Activated CD4-positive, alpha-beta T cell treated with anti-CD3 and anti-CD28 coated beads, Interleukin-10, Interleukin-2, amounts not matched to agents 100 ng/mL and 50 ng/mL, durations not matched to agents 16 hours and 8 hours (primary cell): Measurements from ENCODE around the gene MAGI1.

Source experiments
- DNase-seq: peaks from one replicate; pipeline ENCODE4 v3.0.0-alpha.2; 2020

MAGI1 gene

DNA sequence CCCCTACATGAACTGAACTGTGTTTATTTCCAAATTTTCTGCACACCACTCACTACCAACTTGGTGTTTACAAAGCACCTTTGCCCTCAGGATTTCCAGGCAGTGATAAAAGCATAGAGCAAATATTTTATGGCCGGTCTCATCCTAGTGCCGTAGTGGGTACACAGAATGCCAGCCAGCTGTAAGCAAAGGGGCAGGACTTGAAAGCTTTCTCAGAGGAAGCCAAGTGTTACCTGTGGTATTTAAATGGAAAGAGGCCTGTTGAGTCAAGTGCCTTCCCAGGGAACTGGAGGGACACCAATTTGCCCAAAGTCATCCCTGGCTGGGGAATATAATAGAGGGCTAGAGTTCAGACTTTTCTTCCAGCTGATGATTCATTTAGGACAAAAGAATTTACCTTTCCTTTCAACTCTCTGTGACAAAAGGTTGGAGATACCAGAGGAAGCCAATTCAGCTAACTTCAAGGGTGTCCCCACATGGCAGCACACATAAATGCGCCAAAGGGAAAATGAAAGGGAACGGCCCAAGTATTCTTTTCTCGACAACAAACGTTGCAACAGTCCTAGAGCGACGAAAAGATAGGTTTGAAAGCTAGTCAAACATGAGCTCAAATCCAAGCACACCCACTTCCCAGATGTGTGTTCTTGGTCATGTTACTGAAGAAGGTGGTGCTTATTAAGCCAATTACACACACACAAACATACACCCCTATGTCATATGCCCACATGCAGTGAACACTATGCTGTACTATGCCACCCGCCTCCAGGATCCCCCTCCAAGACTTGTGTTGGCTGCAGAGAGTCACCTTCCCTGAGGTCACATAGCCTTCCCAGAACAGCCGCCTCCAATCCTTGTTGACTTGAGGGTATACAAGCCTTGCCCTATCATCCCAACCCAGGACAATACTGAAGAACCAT is 27.7 kb downstream of the MAGI1 start:
- DNase-seq = no peak

DNA sequence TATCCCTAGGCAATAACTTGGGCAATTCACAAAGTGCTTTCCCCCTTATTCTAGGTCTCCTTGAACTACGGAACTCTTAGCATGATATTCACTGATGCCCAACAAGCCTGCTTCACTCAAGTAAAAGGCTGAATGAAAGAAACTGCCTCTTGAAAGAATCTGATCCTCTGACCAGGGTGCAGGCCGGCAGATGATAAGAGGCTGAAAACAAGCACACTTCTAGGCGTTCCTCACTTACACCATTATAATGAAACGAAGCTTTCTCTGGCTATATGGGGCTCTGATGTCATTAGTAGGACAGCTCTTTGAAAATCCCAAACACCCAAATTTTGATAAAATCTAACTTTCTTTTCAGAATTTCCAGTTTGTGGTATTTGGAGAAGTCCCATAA is 28.4 kb downstream of the MAGI1 start:
- no peak for DNase-seq

DNA sequence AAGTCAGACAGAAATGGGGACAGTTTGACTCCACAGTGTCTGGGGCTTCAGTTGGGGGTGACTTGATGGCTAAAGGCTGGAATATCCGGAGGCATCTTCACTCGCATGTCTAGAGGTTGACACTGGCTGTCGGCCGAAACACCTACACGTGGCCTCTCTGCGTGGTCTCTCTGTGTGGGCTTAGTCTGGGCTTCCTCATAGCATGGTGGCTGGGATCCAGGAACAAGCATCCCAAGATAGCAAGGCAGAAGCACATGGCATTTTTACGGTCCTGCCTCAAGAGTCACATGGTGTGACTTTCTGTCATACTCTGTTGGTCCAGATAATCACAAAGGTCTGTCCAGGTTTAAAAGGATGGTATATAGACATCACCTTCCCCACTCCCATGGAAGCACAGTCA is 34.5 kb downstream of the MAGI1 start:
- DNase-seq = no peak

- no peak for DNase-seq
Observed at GRCh38 chr3:66001626-66002025, 37.1 kb downstream of the MAGI1 start.

DNA sequence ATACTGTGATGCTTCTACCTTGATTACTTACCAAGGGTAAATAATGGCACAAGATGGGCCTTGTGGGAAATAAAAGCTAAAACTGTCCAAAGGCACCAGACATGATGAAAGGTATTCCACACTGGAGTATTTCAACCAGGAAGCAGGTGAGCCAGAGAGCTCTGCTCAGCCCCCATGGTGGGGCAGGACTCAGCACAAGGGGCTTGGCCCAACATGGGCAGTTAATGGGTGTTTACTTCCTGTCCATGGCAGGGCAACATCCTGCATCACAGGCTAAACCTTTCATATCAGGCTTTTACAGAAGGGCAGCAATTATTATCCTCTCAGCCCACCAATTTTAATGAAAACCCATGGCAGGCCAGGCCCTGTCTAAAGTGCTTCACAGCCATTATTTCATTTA is 38.2 kb downstream of the MAGI1 start:
- no peak for DNase-seq

DNA sequence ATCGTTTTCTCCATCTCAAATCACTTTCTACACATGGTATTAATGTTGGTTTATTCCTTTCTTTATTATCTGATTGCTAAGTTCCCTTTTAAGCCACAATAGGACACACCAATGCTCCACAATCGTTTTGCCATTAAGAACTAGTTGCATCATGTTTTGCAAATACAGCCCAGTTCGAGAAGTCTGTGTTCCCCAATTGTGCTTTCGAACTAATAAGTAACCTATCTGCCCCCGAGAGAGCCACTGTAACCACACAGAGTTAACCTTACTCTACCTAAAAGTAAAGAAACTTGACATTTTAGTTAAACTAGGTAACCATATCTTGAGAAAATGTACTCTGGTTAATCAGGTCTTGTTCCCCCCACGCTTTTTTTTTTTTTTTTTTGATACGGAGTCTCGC is 39.1 kb downstream of the MAGI1 start:
- no peak for DNase-seq

- no peak for DNase-seq
Observed at GRCh38 chr3:65996589-65996988, 42.1 kb downstream of the MAGI1 start.

DNA sequence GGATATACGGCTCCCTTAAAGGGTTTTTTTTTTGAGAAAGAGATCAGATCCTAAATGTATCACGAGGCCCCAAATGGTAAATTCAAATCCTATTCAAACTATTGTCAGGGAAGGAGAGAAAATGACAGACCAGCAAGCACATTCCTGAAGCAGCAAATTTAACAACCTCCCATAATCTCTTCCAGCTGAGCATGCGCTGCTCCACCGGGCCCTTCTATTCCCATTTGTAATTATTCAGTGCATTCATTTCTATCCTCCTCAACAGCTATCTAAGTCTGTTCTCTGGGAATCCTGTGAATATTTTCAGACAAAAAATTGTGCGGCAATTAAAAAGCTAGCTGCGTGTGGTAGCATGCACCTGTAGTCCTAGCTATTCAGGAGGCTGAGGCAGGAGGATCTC is 43.2 kb downstream of the MAGI1 start:
- DNase-seq = no peak

GRCh38 chr3:65995030-65995429 is 43.7 kb downstream of the MAGI1 start:
- DNase-seq = no peak

- no peak for DNase-seq
Observed at GRCh38 chr3:65993134-65993900, 45.4 kb downstream of the MAGI1 start.

- DNase-seq = no peak
Observed at GRCh38 chr3:65992106-65992505, 46.6 kb downstream of the MAGI1 start.

DNA sequence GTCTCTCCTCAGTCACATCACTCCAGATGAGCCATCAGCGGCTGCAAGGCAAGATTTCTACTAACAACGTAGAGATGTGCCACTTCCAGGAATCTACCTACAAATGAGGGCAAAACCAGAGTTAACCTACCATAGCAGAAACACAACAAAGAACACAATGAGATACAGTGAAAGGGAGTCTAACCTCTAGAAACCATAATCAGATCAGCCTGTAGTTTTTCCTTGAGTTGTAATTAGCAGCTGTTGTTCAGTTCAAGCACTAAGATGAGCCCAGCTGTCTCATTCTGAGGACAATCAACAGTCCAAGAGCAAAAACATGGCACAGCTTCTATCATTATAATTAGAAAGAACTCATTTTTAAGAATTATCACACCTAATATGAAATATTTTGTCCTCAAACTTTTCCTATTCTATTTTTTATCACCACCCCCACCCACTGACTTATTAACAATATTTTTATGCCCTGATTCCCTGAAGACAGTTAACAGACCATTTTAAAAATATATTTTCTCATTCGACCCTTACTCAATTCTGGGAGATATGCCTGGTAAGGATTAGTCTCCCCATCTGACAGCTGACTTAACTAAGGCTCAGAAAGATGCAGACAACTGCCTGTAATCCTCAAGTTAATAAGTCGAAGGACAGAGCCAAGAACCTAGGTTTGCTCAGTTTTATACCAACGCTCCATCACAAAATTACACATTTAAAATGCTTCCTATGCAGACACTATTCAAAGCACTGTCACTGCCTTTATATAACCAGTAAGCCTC is 50.1 kb downstream of the MAGI1 start:
- no peak for DNase-seq

GRCh38 chr3:65986285-65986684 is 52.4 kb downstream of the MAGI1 start:
- DNase-seq = no peak

GRCh38 chr3:65984975-65985374 is 53.7 kb downstream of the MAGI1 start:
- no peak for DNase-seq

- no peak for DNase-seq
Observed at GRCh38 chr3:65983100-65983499, 55.6 kb downstream of the MAGI1 start.

DNA sequence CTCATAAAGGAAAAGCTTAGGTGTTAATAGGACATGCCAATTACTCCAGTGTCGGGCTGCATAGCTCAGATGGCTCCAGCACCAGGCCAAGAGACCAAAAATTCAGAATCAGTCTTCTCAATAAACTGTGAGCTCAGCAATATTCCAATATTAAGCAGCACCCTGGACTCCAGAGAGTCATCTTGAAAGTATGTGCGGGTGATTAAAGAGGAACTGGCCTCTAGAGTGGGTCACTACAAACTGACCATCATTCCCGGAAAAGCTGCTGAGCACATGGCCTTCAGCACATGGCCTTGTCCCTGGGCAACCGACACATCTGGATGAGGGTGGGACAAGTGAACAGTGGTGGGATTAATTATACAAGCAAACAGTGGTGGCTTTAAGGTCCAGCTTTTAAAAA is 59.0 kb downstream of the MAGI1 start:
- DNase-seq = no peak

- DNase-seq = no peak
Observed at GRCh38 chr3:65979162-65979561, 59.6 kb downstream of the MAGI1 start.

GRCh38 chr3:65978116-65978515 is 60.6 kb downstream of the MAGI1 start:
- DNase-seq = no peak

DNA sequence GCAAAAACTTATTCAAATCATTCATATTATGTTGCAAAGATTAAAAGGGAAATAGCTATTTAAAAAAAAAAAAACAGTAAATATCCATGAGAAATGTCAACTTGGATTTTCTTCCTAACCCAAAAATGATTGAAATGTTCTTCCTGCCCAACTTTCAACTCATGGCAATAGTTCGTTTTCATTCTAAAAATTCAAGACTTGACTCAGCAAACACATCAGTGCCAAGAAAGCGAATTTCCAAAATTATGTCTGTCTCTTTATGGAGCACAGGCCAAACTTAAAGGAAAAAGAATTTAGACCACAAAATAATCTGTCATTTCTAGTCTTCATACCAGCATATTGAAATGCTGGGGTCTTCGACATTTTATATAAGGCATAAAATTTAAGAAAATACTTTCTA is 63.7 kb downstream of the MAGI1 start:
- no peak for DNase-seq

- DNase-seq = no peak
Observed at GRCh38 chr3:65974509-65974908, 64.2 kb downstream of the MAGI1 start.

GRCh38 chr3:65972765-65973164 is 66.0 kb downstream of the MAGI1 start:
- DNase-seq = no peak

- DNase-seq = no peak
Observed at GRCh38 chr3:65971293-65972252, 67.1 kb downstream of the MAGI1 start.
